Ectodermal cell (in vitro differentiated cells): ENCODE data around the gene MICAL2.

Experiments
- H3K27ac ChIP-seq: 2 replicates; pipeline ENCODE4 v1.7.0; 2013; ENCODE audit warnings: mild to moderate bottlenecking, low read depth, low read length; ENCODE audit not compliant: insufficient read depth, poor library complexity, severe bottlenecking
- H3K27me3 ChIP-seq: 2 replicates; pipeline ENCODE4 v1.7.0; 2013; ENCODE audit warnings: mild to moderate bottlenecking, low read length; ENCODE audit not compliant: insufficient read depth, control insufficient read depth, poor library complexity, severe bottlenecking
- H3K36me3 ChIP-seq: one replicate; pipeline ENCODE4 v1.7.0; 2013; ENCODE audit warnings: low read length; ENCODE audit not compliant: control insufficient read depth, insufficient read depth
- H3K4me1 ChIP-seq: one replicate; pipeline ENCODE4 v1.7.0; 2013; ENCODE audit warnings: low read length; ENCODE audit not compliant: control insufficient read depth, insufficient read depth
- H3K4me3 ChIP-seq: 2 replicates; pipeline ENCODE4 v1.7.0; 2013; ENCODE audit warnings: low read depth, low read length, control low read depth; ENCODE audit not compliant: insufficient read depth
- H3K9me3 ChIP-seq: 2 replicates; pipeline ENCODE4 v1.7.0; 2013; ENCODE audit warnings: mild to moderate bottlenecking, low read length, moderate library complexity; ENCODE audit not compliant: control insufficient read depth
- WGBS, 2 experiments: methylation state at CpG; one replicate each; pipeline ENCODE4 v1.1.7; 2013; ENCODE audit warnings: missing lambda C conversion rate in 2 of 2; 5-methylcytosine and 5-hydroxymethylcytosine counted together

The MICAL2 gene

GRCh38 chr11:12100429-12100828 is 10.0 kb upstream of the MICAL2 start:
- peaks cover 3% of the 10 kb centered on the region for H3K27me3 ChIP-seq
- H3K27ac ChIP-seq: no peak overlapping the region
- H3K36me3 ChIP-seq: no peaks in the 10 kb centered on the region
- 88 to 89% methylated on average over 8 of the region's 8 CpGs for WGBS, 2 experiments
- H3K9me3 ChIP-seq: no peaks in the 10 kb centered on the region
- no peaks in the 10 kb centered on the region for H3K4me1 ChIP-seq
- no peak overlapping the region for H3K4me3 ChIP-seq

- H3K4me1 ChIP-seq: no peaks in the 10 kb centered on the region
- 85 to 91% methylated on average over 5 of the region's 5 CpGs for WGBS, 2 experiments
- no peaks in the 10 kb centered on the region for H3K9me3 ChIP-seq
- H3K27ac ChIP-seq: no peak overlapping the region
- H3K36me3 ChIP-seq: no peaks in the 10 kb centered on the region
- peaks cover 3% of the 10 kb centered on the region for H3K27me3 ChIP-seq
- H3K4me3 ChIP-seq: no peak overlapping the region
These were observed 9.5 kb upstream of the MICAL2 start for GRCh38 chr11:12100841-12101242.

- Histone ChIP-seq H3K27ac (no peak overlapping the region), H3K27me3 (peaks cover 3% of the 10 kb centered on the region)
- WGBS, 2 experiments: 58 to 64% methylated on average over 1 of the region's 1 CpG
These were observed 9.1 kb upstream of the MICAL2 start for GRCh38 chr11:12101318-12101717.

GRCh38 chr11:12102588-12103410 is 7.6 kb upstream of the MICAL2 start:
- Histone ChIP-seq H3K36me3 (no peaks in the 10 kb centered on the region), H3K27me3 (peaks cover 3% of the 10 kb centered on the region), H3K4me3 (no peak overlapping the region), H3K9me3 (no peaks in the 10 kb centered on the region), H3K27ac (no peak overlapping the region), H3K4me1 (no peaks in the 10 kb centered on the region)
- WGBS, 2 experiments: 62 to 66% methylated on average over 5 of the region's 5 CpGs

More at GRCh38 chr11:12101318-12101717, 9.1 kb upstream of the MICAL2 start:
- Histone ChIP-seq H3K9me3 (no peaks in the 10 kb centered on the region), H3K4me3 (no peak overlapping the region), H3K4me1 (no peaks in the 10 kb centered on the region), H3K36me3 (no peaks in the 10 kb centered on the region)

GRCh38 chr11:12103411-12104225 is 6.8 kb upstream of the MICAL2 start:
- H3K36me3 ChIP-seq: no peaks in the 10 kb centered on the region
- no peak overlapping the region for H3K4me3 ChIP-seq
- peaks cover 3% of the 10 kb centered on the region for H3K27me3 ChIP-seq
- WGBS, 2 experiments: 60 to 68% methylated on average over 7 of the region's 7 CpGs
- no peaks in the 10 kb centered on the region for H3K4me1 ChIP-seq
- H3K27ac ChIP-seq: no peak overlapping the region
- no peaks in the 10 kb centered on the region for H3K9me3 ChIP-seq

- Histone ChIP-seq H3K27me3 (peaks cover 19% of the 10 kb centered on the region), H3K27ac (no peak overlapping the region), H3K4me3 (no peak overlapping the region), H3K4me1 (peaks cover 5% of the 10 kb centered on the region), H3K36me3 (no peaks in the 10 kb centered on the region), H3K9me3 (no peaks in the 10 kb centered on the region)
- WGBS, 2 experiments: 90 to 93% methylated on average over 2 of the region's 2 CpGs
These were observed 4.9 kb upstream of the MICAL2 start for GRCh38 chr11:12105471-12105870.

GRCh38 chr11:12106101-12106500 is 4.3 kb upstream of the MICAL2 start:
- WGBS, 2 experiments: 94 to 96% methylated on average over 5 of the region's 5 CpGs
- H3K4me1 ChIP-seq: peaks cover 5% of the 10 kb centered on the region
- no peak overlapping the region for H3K4me3 ChIP-seq
- H3K9me3 ChIP-seq: no peaks in the 10 kb centered on the region
- H3K27ac ChIP-seq: no peak overlapping the region
- H3K27me3 ChIP-seq: peaks cover 25% of the 10 kb centered on the region
- H3K36me3 ChIP-seq: no peaks in the 10 kb centered on the region

GRCh38 chr11:12106501-12106900 is 3.9 kb upstream of the MICAL2 start:
- no peak overlapping the region for H3K4me3 ChIP-seq
- H3K4me1 ChIP-seq: peaks cover 5% of the 10 kb centered on the region
- H3K27me3 ChIP-seq: peaks cover 29% of the 10 kb centered on the region
- H3K27ac ChIP-seq: no peak overlapping the region
- H3K9me3 ChIP-seq: no peaks in the 10 kb centered on the region
- WGBS, 2 experiments: 91 to 97% methylated on average over 4 to 5 of the region's 5 CpGs
- no peaks in the 10 kb centered on the region for H3K36me3 ChIP-seq

GRCh38 chr11:12108875-12109453 is 1.4 kb upstream of the MICAL2 start:
- 90 to 94% methylated on average over 2 of the region's 2 CpGs for WGBS, 2 experiments
- Histone ChIP-seq H3K4me3 (no peak overlapping the region), H3K9me3 (no peaks in the 10 kb centered on the region), H3K36me3 (no peaks in the 10 kb centered on the region), H3K27ac (no peak overlapping the region), H3K27me3 (peaks cover 45% of the 10 kb centered on the region), H3K4me1 (peaks cover 5% of the 10 kb centered on the region)
